NCI-H524 treated with DMSO at 0.1 percent for 48 hours (cell line): Measurements from ENCODE around the gene PCYOX1L.

Experiments used
- DNase-seq: peaks from one replicate; lab custom pipeline; 2025; lab: John Stamatoyannopoulos, UW

The PCYOX1L gene, protein sequence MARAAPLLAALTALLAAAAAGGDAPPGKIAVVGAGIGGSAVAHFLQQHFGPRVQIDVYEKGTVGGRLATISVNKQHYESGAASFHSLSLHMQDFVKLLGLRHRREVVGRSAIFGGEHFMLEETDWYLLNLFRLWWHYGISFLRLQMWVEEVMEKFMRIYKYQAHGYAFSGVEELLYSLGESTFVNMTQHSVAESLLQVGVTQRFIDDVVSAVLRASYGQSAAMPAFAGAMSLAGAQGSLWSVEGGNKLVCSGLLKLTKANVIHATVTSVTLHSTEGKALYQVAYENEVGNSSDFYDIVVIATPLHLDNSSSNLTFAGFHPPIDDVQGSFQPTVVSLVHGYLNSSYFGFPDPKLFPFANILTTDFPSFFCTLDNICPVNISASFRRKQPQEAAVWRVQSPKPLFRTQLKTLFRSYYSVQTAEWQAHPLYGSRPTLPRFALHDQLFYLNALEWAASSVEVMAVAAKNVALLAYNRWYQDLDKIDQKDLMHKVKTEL

DNA sequence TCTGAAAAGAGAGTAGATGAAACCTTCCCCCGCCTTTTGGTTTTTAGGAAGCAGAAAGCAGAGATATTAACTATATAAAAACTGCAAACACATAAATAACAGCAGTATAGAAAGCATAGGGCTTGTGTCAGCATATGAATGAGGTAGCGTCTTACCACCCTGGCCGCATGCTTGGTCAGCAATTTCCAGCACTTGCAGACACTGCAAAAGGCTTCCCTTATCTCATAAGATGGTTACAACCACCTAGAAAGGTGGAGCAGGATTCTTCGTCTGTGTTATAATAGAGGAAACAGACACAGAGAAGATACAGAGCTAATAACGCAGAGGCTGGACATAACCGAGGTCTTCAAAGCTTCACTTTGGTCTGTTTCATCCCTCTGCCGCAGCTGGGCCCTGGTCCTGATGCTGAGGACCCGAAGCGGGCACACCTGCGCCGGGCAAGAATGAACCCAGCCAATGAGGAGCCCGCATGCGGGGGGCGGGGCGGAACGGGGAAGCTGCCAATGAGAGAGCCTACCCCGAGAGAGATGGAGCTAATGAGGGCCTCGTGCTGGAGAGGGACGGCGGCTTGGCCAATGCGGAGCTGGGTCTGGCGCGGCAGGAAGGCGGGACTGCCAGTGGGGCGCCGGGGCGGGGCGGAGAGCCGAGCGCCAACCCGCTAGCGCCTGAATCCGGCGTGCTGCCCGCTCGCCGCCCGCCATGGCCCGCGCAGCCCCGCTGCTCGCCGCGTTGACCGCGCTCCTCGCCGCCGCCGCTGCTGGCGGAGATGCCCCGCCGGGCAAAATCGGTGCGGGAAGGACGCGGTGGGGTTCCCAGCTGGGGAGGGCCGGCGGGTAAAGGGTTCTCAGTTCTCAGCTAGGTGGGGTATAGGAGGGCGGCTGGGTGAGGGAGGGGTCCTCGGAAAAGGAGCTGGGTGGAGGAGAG lies at the start of gene PCYOX1L:
Gene PCYOX1L, plus strand, starts transcription at position 677 of the 924 bp plus-strand sequence. Its CDS starts 23 bp downstream, at position 700.
- DNase-seq = peak; percentile 92

DNA sequence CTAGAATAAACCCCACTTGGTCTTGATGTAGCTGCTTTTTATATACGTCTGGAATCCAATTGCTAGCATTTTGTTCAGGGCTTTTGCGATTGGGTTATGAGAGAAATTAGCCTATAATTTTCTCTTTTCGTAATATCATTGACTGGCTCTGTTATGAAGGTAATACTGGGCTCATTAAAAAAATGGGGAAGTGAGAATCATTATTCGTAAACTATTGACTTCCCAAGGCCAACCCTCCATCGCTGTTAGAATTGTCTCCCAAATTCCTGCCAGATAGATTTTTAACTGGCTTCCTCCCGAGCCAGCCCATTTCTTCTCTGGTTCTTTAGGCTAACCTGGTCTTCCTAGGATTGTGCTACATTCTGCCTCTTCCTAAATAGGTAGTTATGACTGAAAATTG lies 48.5 kb upstream of the PCYOX1L start:
- no peak for DNase-seq

DNA sequence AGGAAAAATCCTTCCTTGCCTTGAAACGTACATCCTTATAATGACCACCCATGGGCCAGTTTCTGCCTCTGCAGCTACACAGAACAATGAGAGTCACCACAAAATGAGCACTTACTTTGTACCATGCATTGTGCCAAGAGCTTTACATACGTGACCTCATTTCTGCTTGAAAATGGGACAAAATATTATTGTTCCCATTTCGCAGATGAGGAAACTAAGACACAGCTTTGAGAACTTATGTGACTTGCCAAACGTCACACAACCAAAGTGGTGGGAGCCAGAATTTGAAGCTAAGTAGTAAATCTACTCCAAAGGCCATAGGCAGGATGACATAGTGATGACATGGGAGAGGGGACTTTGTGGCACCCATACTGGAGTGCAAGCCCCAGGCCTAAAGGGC lies 47.4 kb upstream of the PCYOX1L start:
- no peak for DNase-seq

DNA sequence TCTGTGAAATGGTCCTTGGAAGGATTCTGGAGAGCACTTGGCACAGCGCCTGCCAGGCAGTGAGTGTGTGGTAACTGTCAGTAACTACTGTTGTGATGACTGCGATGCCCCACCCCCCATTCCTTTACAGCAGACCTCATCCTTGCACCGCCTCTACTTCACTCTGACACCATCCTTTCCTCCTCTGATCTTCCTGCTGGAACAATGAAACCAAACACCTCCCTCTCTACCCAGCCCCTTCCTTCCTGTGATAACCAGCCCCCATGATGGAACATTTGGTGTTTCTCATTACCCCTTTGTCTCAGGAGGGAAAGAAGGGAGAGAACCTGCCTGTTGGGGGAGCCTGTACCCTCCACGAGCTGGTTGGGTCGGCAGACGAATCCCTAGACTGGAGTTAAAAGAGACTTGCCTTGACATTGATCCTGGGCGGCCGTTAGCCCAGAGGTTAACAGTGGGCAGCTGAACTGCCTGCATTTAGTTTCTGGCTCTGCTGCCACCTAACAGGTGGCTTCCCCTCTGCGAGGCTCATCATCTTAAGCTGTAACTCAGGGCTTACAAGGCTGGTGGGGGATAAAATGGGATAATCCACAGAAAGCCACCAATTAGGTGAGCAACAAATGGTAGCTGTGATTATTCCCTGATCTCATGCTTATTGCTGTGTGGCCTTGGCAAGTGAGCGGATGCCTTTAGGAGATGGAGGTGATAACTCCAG lies 46.7 kb upstream of the PCYOX1L start:
- peak; percentile 88 for DNase-seq

DNA sequence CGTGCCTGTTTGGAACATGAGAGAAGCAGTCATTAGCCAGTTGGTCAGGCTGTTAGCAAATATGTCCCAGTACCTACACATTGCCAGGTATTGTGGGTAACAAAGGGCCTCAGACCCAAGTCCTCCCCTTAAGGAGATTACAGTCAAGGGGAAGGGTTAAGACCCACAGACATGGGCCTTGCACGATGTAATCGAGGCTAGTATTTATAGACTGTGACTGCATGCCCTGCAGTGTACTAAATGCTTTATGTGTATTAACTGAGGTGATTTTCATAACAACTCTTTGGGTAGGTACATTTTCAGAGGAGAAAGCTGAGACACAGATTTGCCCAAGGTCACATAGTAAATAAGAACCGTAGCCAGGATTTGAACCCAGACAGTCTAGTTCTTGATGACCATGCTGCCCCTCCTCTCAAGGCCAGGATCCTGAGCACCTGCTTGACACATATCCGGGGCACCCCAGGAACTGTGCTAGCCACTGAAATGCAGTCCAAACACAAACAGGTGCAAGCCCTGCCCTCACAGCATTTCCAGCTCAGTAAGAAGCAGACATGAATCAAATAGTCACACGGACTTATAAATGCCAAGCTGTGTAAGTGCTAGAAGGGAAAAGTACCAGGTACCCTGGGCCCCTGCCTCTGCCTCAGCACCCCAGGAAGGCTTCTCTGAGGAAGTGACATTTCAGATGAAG lies 44.5 kb upstream of the PCYOX1L start:
- DNase-seq = no peak

DNA sequence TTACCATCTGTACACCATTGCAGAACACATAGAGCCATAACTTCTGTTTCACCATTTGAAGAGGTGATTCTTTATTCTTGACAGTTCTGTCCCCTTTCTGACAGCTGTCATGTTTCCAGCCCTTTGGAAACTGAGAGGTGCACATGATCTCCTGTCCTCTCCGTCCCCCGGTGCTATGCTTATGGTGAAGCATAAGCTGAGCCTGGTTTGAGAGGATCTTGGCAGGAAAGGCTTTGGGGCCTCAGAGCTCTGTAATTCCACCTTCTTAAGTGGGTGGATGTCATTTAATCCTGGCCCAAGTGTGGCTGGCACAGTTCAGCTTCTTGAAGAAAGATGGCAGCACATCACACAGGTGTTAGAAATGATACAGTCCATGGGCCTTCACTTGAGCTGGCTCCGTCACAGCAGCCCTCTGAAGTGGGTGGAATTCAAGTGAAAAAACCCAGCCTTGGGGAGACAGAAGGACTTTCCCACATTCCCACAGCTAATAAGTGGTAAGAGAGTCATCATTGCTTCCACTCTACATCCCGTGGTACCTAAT lies 43.2 kb upstream of the PCYOX1L start:
- peak; percentile 82 for DNase-seq

DNA sequence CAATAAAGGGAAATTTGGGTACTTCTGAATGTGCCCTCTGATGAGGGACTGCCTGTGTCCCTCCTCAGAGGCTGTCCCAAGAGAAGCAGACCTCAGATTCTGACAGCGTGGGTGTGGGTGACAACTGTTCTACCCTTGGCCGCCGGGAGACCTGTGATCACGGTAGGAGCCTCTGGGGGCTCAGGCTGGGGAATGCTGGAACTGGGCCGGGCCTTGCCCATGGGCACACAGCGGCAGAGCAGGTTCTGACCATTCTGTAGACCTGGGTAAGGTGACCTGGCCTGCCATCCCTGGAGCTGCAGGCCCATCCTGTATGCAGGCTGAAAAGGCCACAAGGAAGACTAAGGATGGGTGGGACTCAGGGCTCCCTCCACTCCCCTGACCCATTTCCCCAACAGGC lies 42.1 kb upstream of the PCYOX1L start:
- DNase-seq = no peak

DNA sequence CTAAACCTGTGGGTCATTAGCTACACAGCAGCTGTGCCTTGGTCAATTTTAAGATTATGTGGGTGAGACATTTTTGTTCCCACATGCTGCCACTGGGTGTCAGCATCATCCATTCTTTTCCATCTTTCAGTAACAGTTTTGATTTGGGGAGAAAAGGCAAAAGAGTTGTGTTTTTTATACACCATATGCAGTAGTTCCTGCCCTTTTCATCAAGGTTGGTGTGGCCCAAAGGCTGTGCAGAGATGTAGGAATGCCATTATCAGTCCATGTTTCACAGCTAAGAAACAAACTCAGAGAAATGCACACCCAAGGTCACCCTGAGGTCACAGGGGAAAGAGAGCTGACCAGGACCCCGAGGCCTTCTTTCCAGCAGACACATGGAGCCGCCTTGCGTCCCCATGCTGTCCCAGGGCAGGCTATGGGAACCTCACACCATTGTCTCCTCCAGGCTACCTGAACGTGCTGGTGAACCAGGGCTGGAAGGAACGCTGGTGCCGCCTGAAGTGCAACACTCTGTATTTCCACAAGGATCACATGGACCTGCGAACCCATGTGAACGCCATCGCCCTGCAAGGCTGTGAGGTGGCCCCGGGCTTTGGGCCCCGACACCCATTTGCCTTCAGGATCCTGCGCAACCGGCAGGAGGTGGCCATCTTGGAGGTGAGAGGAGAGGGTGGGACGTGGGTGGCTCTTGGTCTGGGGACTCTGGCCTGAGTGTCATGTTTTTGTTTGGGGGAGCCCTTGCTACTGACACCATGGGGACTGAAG lies 40.4 kb upstream of the PCYOX1L start:
- DNase-seq = peak; percentile 10

DNA sequence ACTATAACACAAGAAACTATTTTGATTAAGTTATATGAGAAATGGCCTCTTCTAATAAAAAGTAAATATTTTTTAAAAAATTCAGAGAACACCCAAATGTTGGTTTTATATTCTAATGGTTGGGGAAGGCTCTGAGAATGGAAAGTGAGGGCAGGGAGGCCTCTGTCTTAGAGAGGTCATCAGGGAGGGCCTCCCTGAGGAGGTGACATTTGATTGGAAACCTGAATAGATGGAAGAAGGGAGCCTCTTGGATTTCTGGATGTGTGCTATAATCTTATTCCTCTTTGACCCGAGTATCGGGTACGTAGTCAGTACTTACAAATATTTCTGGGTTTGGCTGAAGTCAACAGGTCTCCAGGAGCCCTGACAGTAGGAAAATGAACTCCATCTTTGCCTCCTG lies 38.7 kb upstream of the PCYOX1L start:
- no peak for DNase-seq

DNA sequence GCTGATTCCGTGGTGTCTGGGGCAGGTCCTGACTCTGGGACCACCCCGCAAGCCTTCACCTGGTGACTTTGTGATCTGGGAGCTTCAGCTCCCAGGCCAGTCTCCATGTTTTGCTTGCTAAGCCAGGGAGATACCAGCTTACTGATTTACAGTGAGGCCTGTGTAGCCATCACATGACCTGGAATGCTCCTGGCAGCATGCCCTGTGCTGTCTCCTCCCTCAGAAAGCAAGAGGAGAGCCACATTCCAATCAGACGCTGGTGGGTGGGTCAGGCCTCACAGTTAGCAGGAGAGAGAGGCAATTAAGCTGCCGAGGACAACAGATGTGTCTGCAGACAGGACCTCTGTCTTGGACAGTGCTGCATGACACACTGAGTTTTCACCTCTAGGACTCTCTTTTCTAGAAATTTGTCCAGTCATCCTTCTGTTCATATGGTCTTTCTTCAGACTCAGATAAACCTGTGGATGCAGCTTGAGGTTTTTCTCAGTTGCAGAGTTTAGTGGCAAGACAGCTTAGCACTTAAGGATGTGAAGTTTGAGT lies 37.0 kb upstream of the PCYOX1L start:
- DNase-seq = peak; percentile 30

DNA sequence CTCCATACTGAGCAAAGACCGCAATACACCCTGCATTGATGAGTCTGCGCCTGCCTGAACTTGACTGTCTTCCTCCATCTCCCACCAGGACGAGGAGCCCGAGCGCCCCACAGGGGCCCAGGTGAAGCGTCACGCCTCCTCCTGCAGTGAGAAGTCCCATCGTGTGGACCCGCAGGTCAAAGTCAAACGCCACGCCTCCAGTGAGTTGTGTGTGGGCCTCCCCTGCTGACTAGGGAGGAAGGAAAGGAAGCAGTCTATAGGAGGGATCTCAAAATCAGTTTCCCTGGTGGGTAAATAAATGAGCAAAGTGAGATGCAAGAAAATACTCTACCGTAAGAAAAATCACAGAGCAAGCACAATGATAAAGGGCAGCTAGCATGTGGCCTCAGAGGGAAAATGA lies 35.3 kb upstream of the PCYOX1L start:
- no peak for DNase-seq

DNA sequence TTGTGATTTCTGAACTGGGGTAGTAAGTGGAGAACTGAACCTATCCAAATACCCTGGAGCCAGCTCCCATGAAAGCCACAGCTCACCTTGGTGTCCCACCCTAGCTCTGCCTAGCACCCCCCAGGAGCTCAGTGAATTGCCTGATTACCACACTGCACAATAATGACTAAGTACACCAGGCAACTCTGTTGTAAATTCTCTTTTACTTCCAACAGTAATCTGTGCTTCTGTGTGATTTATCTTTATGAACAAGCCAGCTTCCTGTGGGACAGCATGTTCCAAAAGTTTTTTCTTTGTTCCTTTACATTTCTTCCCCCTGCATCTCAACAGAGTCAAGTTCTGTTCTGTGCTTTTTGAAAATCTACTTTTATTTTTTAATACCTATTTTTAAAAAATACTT lies 34.6 kb upstream of the PCYOX1L start:
- DNase-seq = no peak

DNA sequence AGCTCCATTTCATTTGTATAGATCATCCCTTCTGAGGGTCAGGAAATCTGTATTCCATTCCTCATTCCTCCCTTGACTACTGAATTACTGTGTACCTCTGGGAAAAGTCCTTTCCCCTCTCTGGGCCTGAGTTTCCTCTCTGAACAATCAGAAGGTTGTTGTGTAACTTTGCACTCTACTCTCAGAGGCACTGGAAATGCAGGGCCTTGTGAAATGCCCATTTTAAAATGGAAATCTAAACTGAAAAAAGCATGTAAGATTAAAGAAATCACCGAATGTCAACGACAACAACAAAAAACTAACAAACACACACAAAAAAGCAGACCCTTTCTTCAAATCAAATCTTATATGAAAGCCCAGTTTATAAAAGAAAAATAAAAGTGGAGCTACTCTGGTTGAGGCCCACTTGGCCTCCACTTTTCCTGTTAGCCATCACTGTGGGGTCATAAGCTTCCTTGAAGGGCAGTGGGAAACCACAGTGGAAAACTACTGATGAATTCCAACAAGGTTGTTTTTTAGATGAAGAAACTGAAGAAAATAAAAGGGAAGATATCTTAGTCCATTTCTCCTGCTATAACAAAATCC lies 34.1 kb upstream of the PCYOX1L start:
- no peak for DNase-seq

DNA sequence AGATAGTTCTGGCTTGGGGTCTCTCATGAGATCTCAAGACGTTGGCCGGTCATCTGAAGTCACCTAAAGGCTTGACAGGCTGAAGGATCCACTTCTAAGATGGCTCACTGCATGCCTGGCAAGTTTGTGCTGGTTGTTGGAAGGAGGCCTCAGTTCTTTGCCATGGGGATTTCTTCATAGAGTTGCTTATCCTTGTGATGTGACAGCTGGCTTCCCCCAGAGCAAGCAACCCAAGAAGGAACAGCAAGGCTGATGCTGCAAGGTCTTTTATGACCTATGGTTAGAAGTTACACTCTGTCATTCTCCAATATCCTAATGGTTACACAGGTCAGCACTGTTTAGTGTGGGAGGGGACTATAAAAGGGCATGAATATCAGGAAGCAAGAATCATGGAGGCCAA lies 33.2 kb upstream of the PCYOX1L start:
- DNase-seq = no peak

DNA sequence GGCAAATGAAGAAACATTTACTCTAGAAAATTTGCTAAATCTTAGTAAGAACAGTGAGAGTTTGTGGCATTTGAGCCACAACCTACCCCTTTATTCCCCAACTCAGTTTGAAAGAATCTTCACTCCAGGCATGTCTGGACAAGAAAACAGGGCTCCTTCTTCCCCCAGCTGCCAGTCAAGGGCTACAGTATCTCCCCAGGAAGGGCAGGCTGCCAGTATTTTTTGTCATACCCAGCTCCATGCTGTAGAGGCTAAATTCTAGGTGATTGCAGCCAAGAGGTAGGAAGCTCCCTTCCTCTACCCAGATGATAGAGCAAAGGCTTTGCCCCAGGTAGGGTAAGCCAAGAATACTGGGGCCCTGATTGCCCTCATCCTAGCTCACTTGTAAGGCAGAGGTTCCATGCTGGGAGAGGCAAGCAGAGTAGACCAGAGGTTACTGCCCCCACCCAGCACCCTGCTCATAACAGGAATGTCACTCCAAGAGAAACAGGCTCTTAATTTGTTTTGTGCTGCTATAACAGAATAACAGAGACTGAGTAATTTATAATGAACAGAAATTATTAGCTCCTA lies 32.6 kb upstream of the PCYOX1L start:
- no peak for DNase-seq

DNA sequence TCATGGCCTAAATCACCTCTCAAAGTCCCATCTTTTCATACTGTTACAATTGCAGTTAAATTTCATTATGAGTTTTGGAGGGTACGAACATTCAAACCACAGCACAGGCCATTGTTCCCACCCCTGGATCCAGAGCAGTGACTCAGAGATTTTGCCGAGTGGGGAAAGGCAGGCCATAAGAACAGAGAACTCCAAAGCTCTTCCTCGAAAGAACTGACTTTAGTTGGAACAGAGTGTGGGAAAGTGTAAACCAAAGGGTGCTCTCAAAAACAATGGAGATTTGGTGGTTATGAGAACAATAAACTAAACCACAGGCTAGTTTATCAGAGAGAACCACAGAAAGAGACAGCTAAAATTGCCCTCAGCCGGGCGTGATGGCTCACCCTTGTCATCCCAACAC lies 32.0 kb upstream of the PCYOX1L start:
- no peak for DNase-seq

DNA sequence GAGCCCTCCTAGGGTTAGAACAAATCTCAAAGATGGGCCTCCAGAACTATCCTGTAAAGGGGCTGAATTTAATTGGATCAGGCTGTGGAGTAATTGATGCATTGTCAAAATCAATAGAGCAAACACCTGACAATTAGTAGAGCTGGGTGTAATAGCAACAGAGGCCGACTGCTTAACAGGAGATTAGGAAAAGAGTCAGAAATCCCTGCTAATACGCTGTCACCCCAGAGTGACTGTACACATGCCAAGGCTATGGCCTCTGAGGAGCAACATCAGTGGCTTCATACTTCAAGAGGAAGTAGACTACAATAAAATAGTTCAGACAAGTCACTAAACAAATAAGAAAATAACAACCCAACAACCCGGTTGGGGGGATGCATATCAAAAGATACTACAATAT lies 31.2 kb upstream of the PCYOX1L start:
- DNase-seq = no peak

DNA sequence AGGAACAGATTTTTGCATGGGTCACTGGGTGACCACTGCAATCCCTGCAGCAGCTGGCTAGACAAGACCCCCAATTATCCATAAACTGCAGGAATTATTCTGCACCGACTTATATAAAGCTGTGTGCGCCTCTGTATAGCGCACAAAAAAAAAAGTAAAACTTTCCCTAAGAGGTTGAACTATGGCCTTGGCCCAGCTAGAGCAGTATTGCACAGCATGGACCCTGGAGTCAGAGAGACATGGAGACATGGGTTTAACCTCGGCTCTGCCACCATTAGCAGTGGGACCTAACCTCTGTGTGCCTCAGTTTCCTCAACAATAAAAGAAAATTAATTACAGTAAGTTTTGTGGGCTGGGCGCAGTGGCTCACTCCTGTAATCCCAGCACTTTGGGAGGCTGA lies 29.7 kb upstream of the PCYOX1L start:
- no peak for DNase-seq

DNA sequence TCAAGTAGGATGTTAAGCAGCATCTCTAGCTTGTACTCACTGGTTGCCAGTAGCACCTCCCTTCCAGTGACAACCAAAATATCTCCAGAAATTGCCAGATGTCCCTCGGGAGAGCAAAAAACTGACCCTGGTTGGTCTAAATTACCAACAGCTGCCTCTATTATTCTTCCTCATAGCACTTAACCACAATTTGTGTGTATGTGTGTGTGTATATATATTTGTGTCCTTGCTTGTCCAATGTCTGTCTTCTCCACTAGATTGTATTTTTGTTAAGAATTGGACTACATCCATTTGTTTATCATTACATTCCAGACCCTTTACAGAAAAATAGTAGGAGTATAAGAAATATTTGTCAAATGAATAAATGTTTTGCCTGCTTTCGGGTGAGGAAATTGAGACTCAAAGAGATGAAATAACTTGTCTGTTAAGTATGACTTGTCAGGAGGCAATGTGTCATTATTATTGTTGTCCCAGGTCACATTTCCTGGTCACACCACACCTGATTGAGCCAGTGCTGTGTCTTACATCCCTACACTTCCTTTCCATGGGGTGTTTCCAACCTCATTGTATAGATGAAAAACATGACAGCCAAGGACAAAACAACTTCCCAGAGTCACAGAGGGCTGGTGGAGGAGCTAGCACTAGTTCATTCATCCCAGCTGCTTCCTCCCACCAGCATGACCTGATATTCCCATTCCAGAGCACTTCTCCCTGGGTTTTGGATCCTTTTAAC lies 24.0 kb upstream of the PCYOX1L start:
- DNase-seq = no peak
